Activated CD4-positive, alpha-beta memory T cell treated with anti-CD3 and anti-CD28 coated beads, Interleukin-2, amount 10 ng/mL, durations not matched to agents 7 days and 5 days (primary cell): ENCODE results near the gene B2M. TPM values are rescaled to one million over a fixed set of nuclear protein-coding genes. Genes with fewer than 3 reads are reported as not detected.
A peak's percentile ranks its signal among the peaks of the same experiment; 100 is the strongest.

Source experiments
- CTCF ChIA-PET: fragments of 350-600 bp; sonication (Branson Sonifier 250); formaldehyde crosslinking; loops from one replicate; lab custom pipeline; 2021; ENCODE audit warnings: antibody characterized with exemption, inconsistent platforms; lab: Charles Lee
- POLR2A ChIA-PET: fragments of 350-600 bp; sonication (Branson Sonifier 250); formaldehyde crosslinking; loops from one replicate; lab custom pipeline; 2021; ENCODE audit warnings: antibody characterized with exemption; lab: Charles Lee
- DNase-seq: peaks from one replicate; pipeline ENCODE4 v3.0.0-alpha.2; 2020
- H3K27ac Mint-ChIP-seq: one replicate; pipeline ENCODE4 v1.8.0; 2021; ENCODE audit warnings: mild to moderate bottlenecking, mixed read lengths
- H3K27me3 Mint-ChIP-seq: one replicate; pipeline ENCODE4 v1.8.0; 2021; ENCODE audit warnings: mixed read lengths
- H3K36me3 Mint-ChIP-seq: one replicate; pipeline ENCODE4 v1.8.0; 2021; ENCODE audit warnings: low read depth, mixed read lengths
- H3K4me1 Mint-ChIP-seq: one replicate; pipeline ENCODE4 v1.8.0; 2021; ENCODE audit warnings: mixed read lengths
- H3K4me3 Mint-ChIP-seq: one replicate; pipeline ENCODE4 v1.8.0; 2021; ENCODE audit warnings: mild to moderate bottlenecking, mixed read lengths
- H3K9me3 Mint-ChIP-seq: one replicate; pipeline ENCODE4 v1.8.0; 2021; ENCODE audit warnings: mixed read lengths
- total RNA-seq, 2 experiments: library from RNA; stranded (reverse); gene quantifications; one replicate each; pipeline ENCODE4 v1.2.3, GENCODE V29; 2021

Gene B2M
- total RNA-seq, 2 experiments from 2014 or later, result 9,723 to 9,975 TPM

DNA sequence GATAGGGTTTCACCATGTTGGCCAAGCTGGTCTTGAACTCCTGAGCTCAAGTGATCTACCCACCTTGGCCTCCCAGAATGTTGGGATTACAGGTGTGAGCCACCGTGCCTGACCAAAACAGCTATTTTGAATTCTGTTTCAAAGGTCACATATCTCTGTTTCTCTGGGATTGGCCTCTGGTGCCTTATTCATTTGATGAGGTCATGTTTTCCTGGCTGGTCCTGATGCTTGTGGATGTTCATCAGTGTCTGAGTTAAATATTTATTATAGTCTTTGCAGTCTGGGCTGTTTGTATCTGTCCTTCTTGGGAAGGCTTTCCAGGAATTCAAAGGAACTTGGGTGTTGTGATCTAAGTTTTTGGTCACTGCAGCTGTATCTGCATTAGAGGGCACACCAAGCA lies 5.3 kb upstream of the B2M start:
- Mint-ChIP-seq H3K36me3 (peaks cover 68% of the 10 kb centered on the region), H3K27me3 (no peaks in the 10 kb centered on the region), H3K9me3 (peaks cover 20% of the 10 kb centered on the region), H3K4me1 (peaks cover 28% of the 10 kb centered on the region), H3K4me3 (no peak overlapping the region), H3K27ac (no peak overlapping the region)
- no peak for DNase-seq
- POLR2A ChIA-PET, result interaction anchor here (0.6 to 37.6 kb wide), 3 partner anchors 9 to 30 kb away, joined by 3 to 4153 read pairs (median 3188); partner anchors contain the start of genes SPG11 and TRIM69
- CTCF ChIA-PET, result interaction anchor here (1.6 to 2.1 kb wide), 2 partner anchors 13 to 43 kb away, joined by 6 to 9 read pairs; partner anchors contain the start of gene SPG11

DNA sequence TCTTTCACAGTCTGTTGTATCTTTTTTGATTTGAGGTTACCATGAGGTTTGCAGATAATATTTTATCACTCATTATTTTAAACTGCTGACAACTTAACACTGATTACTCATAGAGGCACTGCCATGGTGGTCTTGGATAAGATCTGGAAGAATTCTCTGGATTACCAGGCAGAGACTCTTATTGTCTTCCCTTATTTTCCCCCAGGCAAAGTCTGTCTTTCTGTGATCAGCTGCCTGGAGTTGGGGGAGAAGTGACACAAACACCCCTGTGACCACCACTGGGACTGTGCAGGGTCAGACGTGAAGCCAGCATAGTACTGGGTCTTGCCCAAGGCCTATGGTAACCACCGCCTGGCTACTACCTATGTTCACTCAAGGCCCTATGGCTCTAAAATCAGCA lies 4.9 kb upstream of the B2M start:
- peaks cover 20% of the 10 kb centered on the region for H3K9me3 Mint-ChIP-seq
- H3K4me3 Mint-ChIP-seq, result no peak overlapping the region
- ChIA-PET CTCF (interaction anchor here (2.1 kb wide), 1 partner anchor 43 kb away, joined by 9 read pairs; the partner anchor contains the start of gene SPG11), POLR2A (interaction anchor here (0.6 to 37.6 kb wide), 4 partner anchors 9 to 317 kb away, joined by 3 to 4153 read pairs (median 1596); partner anchors contain the start of genes SPG11 and TRIM69)
- DNase-seq, result no peak
- H3K36me3 Mint-ChIP-seq, result peaks cover 69% of the 10 kb centered on the region
- H3K27ac Mint-ChIP-seq, result no peak overlapping the region
- H3K4me1 Mint-ChIP-seq, result peaks cover 26% of the 10 kb centered on the region
- H3K27me3 Mint-ChIP-seq, result no peaks in the 10 kb centered on the region

DNA sequence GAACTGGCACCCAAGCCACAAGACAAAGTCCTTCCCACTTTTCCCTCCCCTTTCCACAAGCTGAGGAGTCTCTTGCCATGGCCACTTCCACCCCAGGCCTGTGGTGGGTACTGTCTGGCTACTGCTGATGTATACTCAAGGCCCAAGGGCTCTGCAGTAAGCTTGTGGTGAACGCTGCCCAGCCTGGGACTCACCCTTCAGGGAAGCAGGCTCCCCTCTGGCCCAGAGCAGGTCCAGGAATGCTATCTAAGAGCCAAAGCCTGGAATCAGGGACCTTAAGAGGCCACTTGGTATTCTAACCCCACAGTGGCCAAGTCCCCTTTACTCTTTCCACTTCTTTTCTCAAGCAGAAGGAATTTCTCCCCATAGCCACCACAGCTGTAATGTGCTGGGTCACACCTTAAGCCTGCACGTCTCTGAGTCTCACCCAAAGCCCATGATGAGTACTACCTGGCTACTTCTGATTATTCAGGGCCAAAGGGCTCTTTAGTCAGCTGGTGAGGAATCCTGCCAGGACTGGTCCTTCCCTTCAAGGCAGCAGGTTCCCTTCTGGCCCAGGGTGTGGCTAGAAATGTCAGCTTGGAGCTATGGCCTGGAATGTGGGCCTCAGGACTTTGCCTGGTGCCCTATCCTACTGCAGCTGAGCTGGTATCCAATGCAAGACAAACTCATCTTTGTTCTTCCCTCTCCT lies 4.2 kb upstream of the B2M start:
- no peaks in the 10 kb centered on the region for H3K27me3 Mint-ChIP-seq
- DNase-seq, result no peak
- H3K27ac Mint-ChIP-seq, result no peak overlapping the region
- ChIA-PET CTCF (no interaction called here), POLR2A (interaction anchor here (0.9 to 37.6 kb wide), 5 partner anchors 8 to 316 kb away, joined by 3 to 4153 read pairs (median 4); partner anchors contain the start of genes SPG11 and TRIM69)
- peaks cover 23% of the 10 kb centered on the region for H3K4me1 Mint-ChIP-seq
- no peak overlapping the region for H3K4me3 Mint-ChIP-seq
- H3K9me3 Mint-ChIP-seq, result peaks cover 14% of the 10 kb centered on the region
- H3K36me3 Mint-ChIP-seq, result peaks cover 71% of the 10 kb centered on the region

DNA sequence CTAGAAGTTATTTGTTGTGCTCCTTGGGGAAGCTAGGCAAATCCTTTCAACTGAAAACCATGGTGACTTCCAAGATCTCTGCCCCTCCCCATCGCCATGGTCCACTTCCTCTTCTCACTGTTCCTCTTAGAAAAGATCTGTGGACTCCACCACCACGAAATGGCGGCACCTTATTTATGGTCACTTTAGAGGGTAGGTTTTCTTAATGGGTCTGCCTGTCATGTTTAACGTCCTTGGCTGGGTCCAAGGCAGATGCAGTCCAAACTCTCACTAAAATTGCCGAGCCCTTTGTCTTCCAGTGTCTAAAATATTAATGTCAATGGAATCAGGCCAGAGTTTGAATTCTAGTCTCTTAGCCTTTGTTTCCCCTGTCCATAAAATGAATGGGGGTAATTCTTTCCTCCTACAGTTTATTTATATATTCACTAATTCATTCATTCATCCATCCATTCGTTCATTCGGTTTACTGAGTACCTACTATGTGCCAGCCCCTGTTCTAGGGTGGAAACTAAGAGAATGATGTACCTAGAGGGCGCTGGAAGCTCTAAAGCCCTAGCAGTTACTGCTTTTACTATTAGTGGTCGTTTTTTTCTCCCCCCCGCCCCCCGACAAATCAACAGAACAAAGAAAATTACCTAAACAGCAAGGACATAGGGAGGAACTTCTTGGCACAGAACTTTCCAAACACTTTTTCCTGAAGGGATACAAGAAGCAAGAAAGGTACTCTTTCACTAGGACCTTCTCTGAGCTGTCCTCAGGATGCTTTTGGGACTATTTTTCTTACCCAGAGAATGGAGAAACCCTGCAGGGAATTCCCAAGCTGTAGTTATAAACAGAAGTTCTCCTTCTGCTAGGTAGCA lies 851 bp upstream of the B2M start:
- peaks cover 32% of the 10 kb centered on the region for H3K4me1 Mint-ChIP-seq
- H3K27me3 Mint-ChIP-seq, result no peaks in the 10 kb centered on the region
- DNase-seq, result peak; percentile 58
- H3K36me3 Mint-ChIP-seq, result peaks cover 76% of the 10 kb centered on the region
- peak overlapping the region; percentile 99 for H3K27ac Mint-ChIP-seq
- no peaks in the 10 kb centered on the region for H3K9me3 Mint-ChIP-seq
- ChIA-PET CTCF (interaction anchor here (0.6 to 15.3 kb wide), 18 partner anchors 10 to 284 kb away, joined by 3 to 399 read pairs (median 5); partner anchors contain the start of genes SPG11 and TRIM69), POLR2A (interaction anchor here (0.6 to 37.6 kb wide), 30 partner anchors 10 to 283 kb away, joined by 3 to 4153 read pairs (median 6); partner anchors contain the start of genes CTDSPL2, EIF3J, SPG11 and TRIM69)
- peak overlapping the region; percentile 98 for H3K4me3 Mint-ChIP-seq

DNA sequence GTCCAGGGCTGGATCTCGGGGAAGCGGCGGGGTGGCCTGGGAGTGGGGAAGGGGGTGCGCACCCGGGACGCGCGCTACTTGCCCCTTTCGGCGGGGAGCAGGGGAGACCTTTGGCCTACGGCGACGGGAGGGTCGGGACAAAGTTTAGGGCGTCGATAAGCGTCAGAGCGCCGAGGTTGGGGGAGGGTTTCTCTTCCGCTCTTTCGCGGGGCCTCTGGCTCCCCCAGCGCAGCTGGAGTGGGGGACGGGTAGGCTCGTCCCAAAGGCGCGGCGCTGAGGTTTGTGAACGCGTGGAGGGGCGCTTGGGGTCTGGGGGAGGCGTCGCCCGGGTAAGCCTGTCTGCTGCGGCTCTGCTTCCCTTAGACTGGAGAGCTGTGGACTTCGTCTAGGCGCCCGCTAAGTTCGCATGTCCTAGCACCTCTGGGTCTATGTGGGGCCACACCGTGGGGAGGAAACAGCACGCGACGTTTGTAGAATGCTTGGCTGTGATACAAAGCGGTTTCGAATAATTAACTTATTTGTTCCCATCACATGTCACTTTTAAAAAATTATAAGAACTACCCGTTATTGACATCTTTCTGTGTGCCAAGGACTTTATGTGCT lies 527 bp downstream of the B2M start:
- H3K4me3 Mint-ChIP-seq, result peak overlapping the region; percentile 98
- peaks cover 42% of the 10 kb centered on the region for H3K4me1 Mint-ChIP-seq
- DNase-seq, result peak; percentile 70
- H3K27me3 Mint-ChIP-seq, result no peaks in the 10 kb centered on the region
- H3K9me3 Mint-ChIP-seq, result no peaks in the 10 kb centered on the region
- POLR2A ChIA-PET, result interaction anchor here (1.0 to 37.6 kb wide), 27 partner anchors 12 to 284 kb away, joined by 3 to 4153 read pairs (median 6); partner anchors contain the start of genes CTDSPL2, EIF3J, SPG11 and TRIM69
- peak overlapping the region; percentile 99 for H3K27ac Mint-ChIP-seq
- peaks cover 80% of the 10 kb centered on the region for H3K36me3 Mint-ChIP-seq
- CTCF ChIA-PET, result interaction anchor here (1.0 to 15.3 kb wide), 16 partner anchors 9 to 133 kb away, joined by 3 to 399 read pairs (median 7); partner anchors contain the start of genes SPG11 and TRIM69

DNA sequence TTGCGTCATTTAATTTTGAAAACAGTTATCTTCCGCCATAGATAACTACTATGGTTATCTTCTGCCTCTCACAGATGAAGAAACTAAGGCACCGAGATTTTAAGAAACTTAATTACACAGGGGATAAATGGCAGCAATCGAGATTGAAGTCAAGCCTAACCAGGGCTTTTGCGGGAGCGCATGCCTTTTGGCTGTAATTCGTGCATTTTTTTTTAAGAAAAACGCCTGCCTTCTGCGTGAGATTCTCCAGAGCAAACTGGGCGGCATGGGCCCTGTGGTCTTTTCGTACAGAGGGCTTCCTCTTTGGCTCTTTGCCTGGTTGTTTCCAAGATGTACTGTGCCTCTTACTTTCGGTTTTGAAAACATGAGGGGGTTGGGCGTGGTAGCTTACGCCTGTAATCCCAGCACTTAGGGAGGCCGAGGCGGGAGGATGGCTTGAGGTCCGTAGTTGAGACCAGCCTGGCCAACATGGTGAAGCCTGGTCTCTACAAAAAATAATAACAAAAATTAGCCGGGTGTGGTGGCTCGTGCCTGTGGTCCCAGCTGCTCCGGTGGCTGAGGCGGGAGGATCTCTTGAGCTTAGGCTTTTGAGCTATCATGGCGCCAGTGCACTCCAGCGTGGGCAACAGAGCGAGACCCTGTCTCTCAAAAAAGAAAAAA lies 1.2 kb downstream of the B2M start:
- H3K36me3 Mint-ChIP-seq, result peaks cover 84% of the 10 kb centered on the region
- H3K9me3 Mint-ChIP-seq, result no peaks in the 10 kb centered on the region
- ChIA-PET POLR2A (interaction anchor here (1.1 to 37.6 kb wide), 15 partner anchors 12 to 425 kb away, joined by 3 to 4153 read pairs (median 18); partner anchors contain the start of genes CTDSPL2, EIF3J, SPG11 and TRIM69), CTCF (interaction anchor here (1.0 to 15.3 kb wide), 8 partner anchors 20 to 133 kb away, joined by 3 to 399 read pairs (median 10); partner anchors contain the start of genes SPG11 and TRIM69)
- H3K4me3 Mint-ChIP-seq, result peak overlapping the region; percentile 98
- H3K4me1 Mint-ChIP-seq, result peaks cover 48% of the 10 kb centered on the region
- peak overlapping the region; percentile 99 for H3K27ac Mint-ChIP-seq
- peak; percentile 74 for DNase-seq
- H3K27me3 Mint-ChIP-seq, result no peaks in the 10 kb centered on the region

DNA sequence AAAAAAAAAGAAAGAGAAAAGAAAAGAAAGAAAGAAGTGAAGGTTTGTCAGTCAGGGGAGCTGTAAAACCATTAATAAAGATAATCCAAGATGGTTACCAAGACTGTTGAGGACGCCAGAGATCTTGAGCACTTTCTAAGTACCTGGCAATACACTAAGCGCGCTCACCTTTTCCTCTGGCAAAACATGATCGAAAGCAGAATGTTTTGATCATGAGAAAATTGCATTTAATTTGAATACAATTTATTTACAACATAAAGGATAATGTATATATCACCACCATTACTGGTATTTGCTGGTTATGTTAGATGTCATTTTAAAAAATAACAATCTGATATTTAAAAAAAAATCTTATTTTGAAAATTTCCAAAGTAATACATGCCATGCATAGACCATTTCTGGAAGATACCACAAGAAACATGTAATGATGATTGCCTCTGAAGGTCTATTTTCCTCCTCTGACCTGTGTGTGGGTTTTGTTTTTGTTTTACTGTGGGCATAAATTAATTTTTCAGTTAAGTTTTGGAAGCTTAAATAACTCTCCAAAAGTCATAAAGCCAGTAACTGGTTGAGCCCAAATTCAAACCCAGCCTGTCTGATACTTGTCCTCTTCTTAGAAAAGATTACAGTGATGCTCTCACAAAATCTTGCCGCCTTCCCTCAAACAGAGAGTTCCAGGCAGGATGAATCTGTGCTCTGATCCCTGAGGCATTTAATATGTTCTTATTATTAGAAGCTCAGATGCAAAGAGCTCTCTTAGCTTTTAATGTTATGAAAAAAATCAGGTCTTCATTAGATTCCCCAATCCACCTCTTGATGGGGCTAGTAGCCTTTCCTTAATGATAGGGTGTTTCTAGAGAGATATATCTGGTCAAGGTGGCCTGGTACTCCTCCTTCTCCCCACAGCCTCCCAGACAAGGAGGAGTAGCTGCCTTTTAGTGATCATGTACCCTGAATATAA lies 2.0 kb downstream of the B2M start:
- no peak for DNase-seq
- Mint-ChIP-seq H3K27ac (peak overlapping the region; percentile 99), H3K4me1 (peaks cover 54% of the 10 kb centered on the region), H3K9me3 (no peaks in the 10 kb centered on the region), H3K36me3 (peaks cover 85% of the 10 kb centered on the region), H3K4me3 (peak overlapping the region; percentile 98), H3K27me3 (no peaks in the 10 kb centered on the region)
- CTCF ChIA-PET, result interaction anchor here (0.6 to 15.3 kb wide), 12 partner anchors 19 to 135 kb away, joined by 3 to 399 read pairs (median 5); partner anchors contain the start of genes SPG11 and TRIM69
- POLR2A ChIA-PET, result interaction anchor here (0.8 to 37.6 kb wide), 22 partner anchors 13 to 425 kb away, joined by 3 to 4153 read pairs (median 6); partner anchors contain the start of genes CTDSPL2, EIF3J, GOLM2 and SPG11

DNA sequence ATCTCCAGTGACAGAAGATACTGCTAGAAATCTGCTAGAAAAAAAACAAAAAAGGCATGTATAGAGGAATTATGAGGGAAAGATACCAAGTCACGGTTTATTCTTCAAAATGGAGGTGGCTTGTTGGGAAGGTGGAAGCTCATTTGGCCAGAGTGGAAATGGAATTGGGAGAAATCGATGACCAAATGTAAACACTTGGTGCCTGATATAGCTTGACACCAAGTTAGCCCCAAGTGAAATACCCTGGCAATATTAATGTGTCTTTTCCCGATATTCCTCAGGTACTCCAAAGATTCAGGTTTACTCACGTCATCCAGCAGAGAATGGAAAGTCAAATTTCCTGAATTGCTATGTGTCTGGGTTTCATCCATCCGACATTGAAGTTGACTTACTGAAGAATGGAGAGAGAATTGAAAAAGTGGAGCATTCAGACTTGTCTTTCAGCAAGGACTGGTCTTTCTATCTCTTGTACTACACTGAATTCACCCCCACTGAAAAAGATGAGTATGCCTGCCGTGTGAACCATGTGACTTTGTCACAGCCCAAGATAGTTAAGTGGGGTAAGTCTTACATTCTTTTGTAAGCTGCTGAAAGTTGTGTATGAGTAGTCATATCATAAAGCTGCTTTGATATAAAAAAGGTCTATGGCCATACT lies 4.0 kb downstream of the B2M start:
- Mint-ChIP-seq H3K9me3 (no peaks in the 10 kb centered on the region), H3K36me3 (peaks cover 86% of the 10 kb centered on the region), H3K27ac (peak overlapping the region; percentile 89), H3K27me3 (no peaks in the 10 kb centered on the region), H3K4me3 (peak overlapping the region; percentile 98), H3K4me1 (peaks cover 55% of the 10 kb centered on the region)
- ChIA-PET CTCF (interaction anchor here (0.8 to 15.3 kb wide), 5 partner anchors 17 to 131 kb away, joined by 3 to 399 read pairs (median 8); partner anchors contain the start of genes SPG11 and TRIM69), POLR2A (interaction anchor here (1.0 to 37.6 kb wide), 7 partner anchors 9 to 137 kb away, joined by 3 to 4153 read pairs (median 12); partner anchors contain the start of genes SPG11 and TRIM69)
- DNase-seq, result no peak

DNA sequence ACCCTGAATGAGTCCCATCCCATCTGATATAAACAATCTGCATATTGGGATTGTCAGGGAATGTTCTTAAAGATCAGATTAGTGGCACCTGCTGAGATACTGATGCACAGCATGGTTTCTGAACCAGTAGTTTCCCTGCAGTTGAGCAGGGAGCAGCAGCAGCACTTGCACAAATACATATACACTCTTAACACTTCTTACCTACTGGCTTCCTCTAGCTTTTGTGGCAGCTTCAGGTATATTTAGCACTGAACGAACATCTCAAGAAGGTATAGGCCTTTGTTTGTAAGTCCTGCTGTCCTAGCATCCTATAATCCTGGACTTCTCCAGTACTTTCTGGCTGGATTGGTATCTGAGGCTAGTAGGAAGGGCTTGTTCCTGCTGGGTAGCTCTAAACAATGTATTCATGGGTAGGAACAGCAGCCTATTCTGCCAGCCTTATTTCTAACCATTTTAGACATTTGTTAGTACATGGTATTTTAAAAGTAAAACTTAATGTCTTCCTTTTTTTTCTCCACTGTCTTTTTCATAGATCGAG lies 4.5 kb downstream of the B2M start:
- DNase-seq, result no peak
- ChIA-PET POLR2A (interaction anchor here (1.0 to 37.6 kb wide), 7 partner anchors 9 to 137 kb away, joined by 3 to 4153 read pairs (median 12); partner anchors contain the start of genes SPG11 and TRIM69), CTCF (interaction anchor here (0.6 to 15.3 kb wide), 6 partner anchors 16 to 132 kb away, joined by 3 to 399 read pairs (median 6); partner anchors contain the start of genes SPG11 and TRIM69)
- H3K4me1 Mint-ChIP-seq, result peaks cover 61% of the 10 kb centered on the region
- H3K27ac Mint-ChIP-seq, result peak overlapping the region; percentile 89
- H3K9me3 Mint-ChIP-seq, result no peaks in the 10 kb centered on the region
- peaks cover 89% of the 10 kb centered on the region for H3K36me3 Mint-ChIP-seq
- H3K27me3 Mint-ChIP-seq, result no peaks in the 10 kb centered on the region
- H3K4me3 Mint-ChIP-seq, result peak overlapping the region; percentile 98
